Measurements from ENCODE around the gene EIF3L.
"Not testable (repeated sequence)": the region's sequence is repeated elsewhere in the genome, so short reads cannot be mapped to it uniquely, and the experiment has no call there.

EIF3L gene

GRCh38 chr22:37849089-37849751 is at the start of gene EIF3L:
EIF3L (plus strand) TSS chr22:37849419; CDS start chr22:37849450, 31 bp downstream.
- Histone ChIP-seq H3K27me3 (ENCODE audit: low read depth, low read length) (no peaks in the 10 kb centered on the region), H3K4me3 (ENCODE audit: low read depth in 1 of 2, low read length in 2 of 2) (peak within 1 kb of the TSS; percentile 84 to 96), H3K36me3 (ENCODE audit: control insufficient read depth in 1 of 2, insufficient read depth in 2 of 2, low read length in 2 of 2) (peaks cover 18 to 22% of the 10 kb centered on the region in 2 donors), H3K4me1 (ENCODE audit: control insufficient read depth in 1 of 2, insufficient read depth in 2 of 2, low read length in 2 of 2) (peaks cover 5 to 26% of the 10 kb centered on the region in 2 donors), H3K9me3 (ENCODE audit: control insufficient read depth in 1 of 2, low read length in 2 of 2) (no peaks in the 10 kb centered on the region), H3K27ac (ENCODE audit: low read length) (peak within 1 kb of the TSS; percentile 86)

- H3K4me1 ChIP-seq (ENCODE audit: control insufficient read depth in 1 of 2, insufficient read depth in 2 of 2, low read length in 2 of 2) = peaks cover 0 to 12% of the 10 kb centered on the region in 2 donors
- H3K36me3 ChIP-seq (ENCODE audit: control insufficient read depth in 1 of 2, insufficient read depth in 2 of 2, low read length in 2 of 2); H3K27ac ChIP-seq (ENCODE audit: low read length); H3K4me3 ChIP-seq (ENCODE audit: low read depth in 1 of 2, low read length in 2 of 2); H3K27me3 ChIP-seq (ENCODE audit: low read depth, low read length); H3K9me3 ChIP-seq (ENCODE audit: control insufficient read depth in 1 of 2, low read length in 2 of 2): not testable (repeated sequence)
Measured at GRCh38 chr22:37799979-37800378, 49.2 kb upstream of the EIF3L start.

- peak overlapping the region; percentile 43 to 66 for H3K4me3 ChIP-seq (ENCODE audit: low read depth in 1 of 2, low read length in 2 of 2)
- peaks cover 0 to 24% of the 10 kb centered on the region in 2 donors for H3K4me1 ChIP-seq (ENCODE audit: control insufficient read depth in 1 of 2, insufficient read depth in 2 of 2, low read length in 2 of 2)
- H3K9me3 ChIP-seq (ENCODE audit: control insufficient read depth in 1 of 2, low read length in 2 of 2) = no peaks in the 10 kb centered on the region
- H3K36me3 ChIP-seq (ENCODE audit: control insufficient read depth in 1 of 2, insufficient read depth in 2 of 2, low read length in 2 of 2) = no peaks in the 10 kb centered on the region
- no peak overlapping the region for H3K27ac ChIP-seq (ENCODE audit: low read length)
- no peaks in the 10 kb centered on the region for H3K27me3 ChIP-seq (ENCODE audit: low read depth, low read length)
Measured at GRCh38 chr22:37801946-37802309, 47.3 kb upstream of the EIF3L start.

GRCh38 chr22:37802310-37803194 is 46.7 kb upstream of the EIF3L start:
- no peaks in the 10 kb centered on the region for H3K9me3 ChIP-seq (ENCODE audit: control insufficient read depth in 1 of 2, low read length in 2 of 2)
- H3K27ac ChIP-seq (ENCODE audit: low read length) = no peak overlapping the region
- H3K4me1 ChIP-seq (ENCODE audit: control insufficient read depth in 1 of 2, insufficient read depth in 2 of 2, low read length in 2 of 2) = peaks cover 0 to 25% of the 10 kb centered on the region in 2 donors
- H3K4me3 ChIP-seq (ENCODE audit: low read depth in 1 of 2, low read length in 2 of 2) = peak overlapping the region; percentile 43 to 66
- no peaks in the 10 kb centered on the region for H3K27me3 ChIP-seq (ENCODE audit: low read depth, low read length)
- H3K36me3 ChIP-seq (ENCODE audit: control insufficient read depth in 1 of 2, insufficient read depth in 2 of 2, low read length in 2 of 2) = no peaks in the 10 kb centered on the region

GRCh38 chr22:37803195-37803638 is 46.0 kb upstream of the EIF3L start:
- Histone ChIP-seq H3K4me1 (ENCODE audit: control insufficient read depth in 1 of 2, insufficient read depth in 2 of 2, low read length in 2 of 2) (peaks cover 1 to 25% of the 10 kb centered on the region in 2 donors), H3K9me3 (ENCODE audit: control insufficient read depth in 1 of 2, low read length in 2 of 2) (no peaks in the 10 kb centered on the region), H3K36me3 (ENCODE audit: control insufficient read depth in 1 of 2, insufficient read depth in 2 of 2, low read length in 2 of 2) (no peaks in the 10 kb centered on the region), H3K4me3 (ENCODE audit: low read depth in 1 of 2, low read length in 2 of 2) (peak overlapping the region; percentile 43 to 66), H3K27ac (ENCODE audit: low read length) (no peak overlapping the region), H3K27me3 (ENCODE audit: low read depth, low read length) (no peaks in the 10 kb centered on the region)

GRCh38 chr22:37803639-37804351 is 45.4 kb upstream of the EIF3L start:
- peak overlapping the region in 1 of 2 donors; percentile 66 for H3K4me3 ChIP-seq (ENCODE audit: low read depth in 1 of 2, low read length in 2 of 2)
- H3K4me1 ChIP-seq (ENCODE audit: control insufficient read depth in 1 of 2, insufficient read depth in 2 of 2, low read length in 2 of 2) = peaks cover 5 to 25% of the 10 kb centered on the region in 2 donors
- no peaks in the 10 kb centered on the region for H3K36me3 ChIP-seq (ENCODE audit: control insufficient read depth in 1 of 2, insufficient read depth in 2 of 2, low read length in 2 of 2)
- no peaks in the 10 kb centered on the region for H3K27me3 ChIP-seq (ENCODE audit: low read depth, low read length)
- no peaks in the 10 kb centered on the region for H3K9me3 ChIP-seq (ENCODE audit: control insufficient read depth in 1 of 2, low read length in 2 of 2)
- H3K27ac ChIP-seq (ENCODE audit: low read length) = no peak overlapping the region

GRCh38 chr22:37804352-37804880 is 44.8 kb upstream of the EIF3L start:
- peak overlapping the region in 1 of 2 donors; percentile 66 for H3K4me3 ChIP-seq (ENCODE audit: low read depth in 1 of 2, low read length in 2 of 2)
- no peaks in the 10 kb centered on the region for H3K27me3 ChIP-seq (ENCODE audit: low read depth, low read length)
- no peaks in the 10 kb centered on the region for H3K9me3 ChIP-seq (ENCODE audit: control insufficient read depth in 1 of 2, low read length in 2 of 2)
- H3K4me1 ChIP-seq (ENCODE audit: control insufficient read depth in 1 of 2, insufficient read depth in 2 of 2, low read length in 2 of 2) = peaks cover 5 to 25% of the 10 kb centered on the region in 2 donors
- H3K27ac ChIP-seq (ENCODE audit: low read length) = no peak overlapping the region
- no peaks in the 10 kb centered on the region for H3K36me3 ChIP-seq (ENCODE audit: control insufficient read depth in 1 of 2, insufficient read depth in 2 of 2, low read length in 2 of 2)

- Histone ChIP-seq H3K9me3 (ENCODE audit: control insufficient read depth in 1 of 2, low read length in 2 of 2) (no peaks in the 10 kb centered on the region), H3K27ac (ENCODE audit: low read length) (peak overlapping the region; percentile 85), H3K27me3 (ENCODE audit: low read depth, low read length) (no peaks in the 10 kb centered on the region), H3K36me3 (ENCODE audit: control insufficient read depth in 1 of 2, insufficient read depth in 2 of 2, low read length in 2 of 2) (no peaks in the 10 kb centered on the region), H3K4me3 (ENCODE audit: low read depth in 1 of 2, low read length in 2 of 2) (peak overlapping the region; percentile 77 to 89), H3K4me1 (ENCODE audit: control insufficient read depth in 1 of 2, insufficient read depth in 2 of 2, low read length in 2 of 2) (peaks cover 5 to 25% of the 10 kb centered on the region in 2 donors)
Measured at GRCh38 chr22:37804881-37805809, 44.1 kb upstream of the EIF3L start.

- H3K9me3 ChIP-seq (ENCODE audit: control insufficient read depth in 1 of 2, low read length in 2 of 2) = no peaks in the 10 kb centered on the region
- no peaks in the 10 kb centered on the region for H3K36me3 ChIP-seq (ENCODE audit: control insufficient read depth in 1 of 2, insufficient read depth in 2 of 2, low read length in 2 of 2)
- peak overlapping the region; percentile 85 for H3K27ac ChIP-seq (ENCODE audit: low read length)
- H3K4me3 ChIP-seq (ENCODE audit: low read depth in 1 of 2, low read length in 2 of 2) = peak overlapping the region; percentile 77 to 89
- peaks cover 5 to 25% of the 10 kb centered on the region in 2 donors for H3K4me1 ChIP-seq (ENCODE audit: control insufficient read depth in 1 of 2, insufficient read depth in 2 of 2, low read length in 2 of 2)
- no peaks in the 10 kb centered on the region for H3K27me3 ChIP-seq (ENCODE audit: low read depth, low read length)
Measured at GRCh38 chr22:37805810-37806277, 43.4 kb upstream of the EIF3L start.

Data from muscle layer of duodenum (tissue), 2 donors.